GM18870 (cell line): Measurements from ENCODE around the gene FGF23.

Source experiments
- ATAC-seq: cut with Tn5 transposase; IDR thresholded peaks from one replicate; pipeline ENCODE4 v1.9.1; 2021; ENCODE audit warnings: moderate library complexity; ENCODE audit not compliant: unreplicated experiment

FGF23 gene

DNA sequence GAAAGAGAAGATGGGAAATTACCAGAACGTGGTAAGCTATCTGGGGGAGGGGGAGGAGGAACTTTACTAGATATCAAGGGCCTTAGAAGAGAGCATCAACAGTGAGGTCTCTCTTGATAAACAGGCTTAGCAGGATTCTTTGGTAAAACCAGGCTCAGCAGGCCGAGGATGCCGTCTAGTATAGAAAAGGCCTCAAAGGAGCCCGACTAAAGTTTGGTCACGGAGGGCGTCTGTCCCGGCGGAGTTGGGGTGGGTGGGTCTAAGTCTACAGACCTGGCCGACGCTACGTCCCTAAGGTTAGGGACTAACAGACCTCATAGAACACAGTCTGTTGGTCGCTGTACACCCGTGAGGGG lies 59.0 kb downstream of the FGF23 start:
- ATAC-seq, result peak; percentile 43
